Stimulated activated CD4-positive, alpha-beta T cell treated with anti-CD3 and anti-CD28 coated beads, Interleukin-2, amount 100 ng/mL, for 48 hours (primary cell): ENCODE measurements around the gene ARID1B.
"Not testable (repeated sequence)": the region's sequence is repeated elsewhere in the genome, so short reads cannot be mapped to it uniquely, and the experiment has no call there.

Source experiments
- DNase-seq, 2 donors: peaks; one replicate each; pipeline ENCODE4 v3.0.0-alpha.2; 2020

The ARID1B gene

GRCh38 chr6:156912431-156912830, 135.3 kb downstream of the ARID1B start:
- DNase-seq: no peak

DNA sequence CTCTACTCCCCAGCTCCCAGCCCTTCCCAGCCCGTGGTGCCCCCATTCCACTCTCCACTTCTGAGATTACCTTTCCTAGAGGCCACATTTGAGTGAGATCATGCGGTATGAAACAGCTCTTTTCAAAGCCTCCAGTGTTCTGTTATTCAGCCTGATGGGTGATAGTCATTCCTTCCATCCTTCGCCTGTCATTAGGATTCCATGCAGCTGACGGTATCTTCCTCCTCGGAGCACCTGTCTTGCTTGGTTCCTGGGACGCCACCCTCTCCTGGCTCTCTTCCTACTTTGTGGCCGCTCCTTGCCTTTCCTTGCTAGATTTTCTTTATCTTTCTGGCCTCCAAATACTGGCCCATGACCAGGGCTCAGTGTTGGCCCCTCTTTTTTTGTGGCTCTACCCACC, 137.0 kb downstream of the ARID1B start:
- no peak for DNase-seq

DNA sequence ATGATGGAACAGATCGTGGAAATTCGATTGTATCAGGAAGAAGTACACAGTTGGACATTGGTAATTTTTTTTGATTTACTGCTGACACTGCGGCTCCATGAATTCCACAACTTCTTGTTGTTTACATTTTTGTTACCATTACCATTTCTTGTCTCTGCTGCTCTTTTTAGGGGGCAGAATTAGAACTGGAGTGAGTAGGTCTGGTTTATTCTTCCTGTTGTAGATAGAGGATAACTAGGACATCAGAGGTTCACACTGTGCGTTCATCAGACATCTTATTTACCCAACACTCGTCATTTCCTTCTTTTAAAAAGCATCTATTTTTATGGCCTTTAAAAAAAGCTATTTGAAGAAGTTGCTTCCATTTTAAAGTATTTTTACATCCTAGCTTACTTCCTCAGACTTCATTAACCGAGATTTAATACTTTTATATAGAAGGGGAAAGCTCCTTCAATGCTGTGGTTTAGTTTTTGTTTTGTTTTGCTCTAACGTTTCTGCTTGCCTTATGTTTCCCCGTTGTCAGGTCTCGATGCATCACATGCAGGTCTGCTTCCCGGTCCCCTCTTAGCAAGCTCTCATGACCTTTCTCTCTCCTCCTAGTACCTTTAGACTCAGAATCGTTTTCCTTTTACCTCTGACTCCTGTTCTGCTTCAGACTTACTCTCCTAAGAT, 139.1 kb downstream of the ARID1B start:
- no peak for DNase-seq

- DNase-seq: no peak
Observed at GRCh38 chr6:156917213-156917612, 140.0 kb downstream of the ARID1B start.

DNA sequence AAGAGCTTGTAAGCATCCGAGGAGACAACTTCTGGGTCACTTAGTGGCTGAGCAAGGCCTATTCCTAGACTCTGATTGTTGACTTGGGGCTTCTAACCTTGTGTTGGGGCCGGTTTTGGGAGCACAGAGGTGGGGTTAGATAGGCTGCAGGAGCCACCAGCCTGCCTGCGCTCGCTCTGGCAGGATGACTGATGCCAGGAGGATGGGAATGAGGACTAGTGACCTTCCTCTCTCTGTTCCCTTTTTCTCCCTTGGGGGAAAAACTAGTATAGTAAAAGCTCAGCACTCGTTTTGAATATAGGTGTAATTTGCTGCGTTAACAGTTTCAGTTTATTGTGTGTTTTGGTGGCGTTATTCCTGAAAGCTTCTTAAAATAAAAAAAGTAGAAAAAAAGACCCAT, 141.5 kb downstream of the ARID1B start:
- DNase-seq: no peak

DNA sequence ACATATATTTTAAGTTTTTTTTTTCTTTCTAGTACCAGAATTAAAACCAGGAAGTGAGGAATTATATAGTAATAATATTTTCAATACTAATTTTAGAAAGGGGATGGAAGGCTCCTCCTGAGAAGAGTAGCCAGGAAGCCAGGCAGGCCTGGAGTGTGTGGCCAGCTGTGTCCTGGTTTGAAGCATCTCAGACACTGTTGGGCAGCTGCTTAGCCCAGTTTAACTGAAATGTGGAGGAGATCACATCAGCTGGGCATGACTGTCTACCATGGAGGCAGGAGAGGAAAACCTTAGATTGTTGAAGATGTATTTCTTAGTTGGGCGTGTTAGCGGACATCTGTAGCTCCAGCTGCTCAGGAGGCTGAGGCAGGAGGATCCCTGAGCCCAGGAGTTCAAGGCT, 142.2 kb downstream of the ARID1B start:
- DNase-seq: no peak

GRCh38 chr6:156919814-156920369, 142.7 kb downstream of the ARID1B start:
- DNase-seq: no peak

GRCh38 chr6:156924246-156924645, 147.1 kb downstream of the ARID1B start:
- DNase-seq: no peak

DNA sequence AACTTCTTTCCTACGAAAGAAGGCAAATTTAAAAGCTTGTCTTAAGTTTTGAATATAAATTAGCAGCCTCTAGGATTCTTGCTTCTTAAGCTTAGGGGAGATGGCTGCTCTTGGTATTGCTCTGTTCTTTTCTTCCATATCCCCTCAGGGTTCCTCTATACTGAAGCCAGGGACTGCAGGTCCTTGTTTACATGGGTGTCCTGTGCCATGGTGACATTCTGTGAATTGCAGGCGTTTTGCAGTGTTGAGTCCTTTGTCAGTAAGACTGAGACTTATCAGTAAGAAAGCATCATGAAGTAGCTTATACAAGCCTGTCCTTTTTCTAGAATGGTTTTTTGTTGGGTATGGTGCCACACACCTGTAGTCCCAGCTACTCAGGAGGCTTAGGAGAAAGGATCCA, 147.8 kb downstream of the ARID1B start:
- DNase-seq: no peak

DNA sequence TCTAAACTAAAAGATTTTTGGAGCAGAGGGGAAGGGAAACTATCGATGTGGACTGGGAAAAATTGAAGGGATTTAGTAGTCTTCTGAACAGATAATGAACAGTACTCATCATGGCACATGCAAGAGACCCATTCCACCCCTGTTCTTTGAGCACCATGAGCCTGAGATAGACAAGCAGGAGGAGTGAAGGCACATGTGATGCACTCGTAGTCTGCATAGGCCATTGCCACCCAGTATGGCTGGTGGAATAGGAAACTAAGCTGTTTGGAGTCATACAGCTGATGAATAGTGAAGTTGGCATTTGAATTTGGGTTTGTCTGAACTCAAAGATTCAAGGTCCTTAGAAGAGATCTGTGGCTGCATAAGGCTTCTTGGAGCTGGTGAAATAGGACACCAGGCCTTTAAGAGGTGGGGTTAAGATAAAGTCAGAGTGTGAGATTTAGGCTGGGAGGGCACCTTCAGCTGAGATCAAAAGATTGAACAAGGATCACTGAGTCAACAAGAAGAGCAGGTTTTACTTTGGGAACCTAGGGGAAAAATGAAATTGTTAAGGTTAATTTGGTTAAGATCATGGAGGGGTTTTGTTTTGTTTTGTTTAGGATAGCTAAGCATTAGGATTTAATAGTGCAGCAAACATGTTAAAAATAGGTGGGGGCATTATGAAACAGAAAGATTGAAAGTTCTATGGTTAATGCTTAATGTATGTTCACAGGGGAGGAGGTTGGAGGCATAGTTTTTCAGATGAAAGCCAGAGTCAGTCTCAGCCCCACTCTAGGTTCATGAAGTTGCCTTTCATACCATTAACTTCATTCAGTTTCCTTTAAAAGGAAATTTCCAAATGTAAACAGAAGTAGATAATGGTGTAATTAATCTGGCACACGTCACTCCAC, 148.8 kb downstream of the ARID1B start:
- DNase-seq: no peak

DNA sequence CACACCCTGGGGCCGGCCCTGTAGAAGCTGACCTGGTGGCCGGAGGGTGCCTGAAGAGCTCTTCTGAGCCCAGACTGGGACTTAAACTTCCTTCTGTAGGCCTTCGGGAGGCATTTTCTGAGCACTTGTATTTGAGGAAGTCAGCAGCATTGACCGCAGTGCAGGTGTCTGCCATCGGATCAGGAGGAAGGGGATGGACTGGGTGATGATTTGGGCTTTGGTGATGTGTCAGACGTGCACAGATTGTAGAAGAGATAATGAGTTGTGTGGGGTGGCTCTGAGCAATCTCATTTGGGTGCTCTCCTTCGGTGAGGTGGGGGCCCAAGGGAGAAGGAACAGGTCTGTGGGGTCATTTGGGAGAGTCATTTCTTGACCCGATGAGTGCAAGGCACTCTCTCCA, 150.9 kb downstream of the ARID1B start:
- no peak for DNase-seq

GRCh38 chr6:156928972-156929371, 151.8 kb downstream of the ARID1B start:
- no peak for DNase-seq

GRCh38 chr6:156931283-156931682, 154.1 kb downstream of the ARID1B start:
- DNase-seq: no peak

GRCh38 chr6:156933201-156934068, 156.3 kb downstream of the ARID1B start:
- DNase-seq: no peak

GRCh38 chr6:156934069-156934460, 156.9 kb downstream of the ARID1B start:
- no peak for DNase-seq

DNA sequence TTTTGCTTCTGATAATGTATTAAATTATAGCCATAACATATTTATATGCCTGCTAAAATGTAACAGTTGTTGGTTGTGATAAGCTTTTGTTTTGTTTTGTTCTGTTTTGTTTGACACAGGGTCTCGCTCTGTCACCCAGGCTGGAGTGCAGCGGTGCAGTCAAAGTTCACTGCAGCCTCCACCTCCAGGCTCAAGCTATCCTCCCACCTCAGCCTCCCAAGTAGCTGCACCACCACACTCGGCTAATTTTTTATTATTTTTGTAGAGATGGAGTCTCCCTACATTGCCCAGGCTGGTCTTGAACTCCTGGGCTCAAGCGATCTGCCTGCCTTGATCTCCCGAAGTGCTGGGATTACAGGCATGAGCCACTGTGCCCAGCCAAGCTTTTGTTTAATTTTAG, 157.8 kb downstream of the ARID1B start:
- no peak for DNase-seq

- no peak for DNase-seq
Observed at GRCh38 chr6:156938143-156938542, 161.0 kb downstream of the ARID1B start.

GRCh38 chr6:156940221-156940620, 163.0 kb downstream of the ARID1B start:
- DNase-seq: no peak

DNA sequence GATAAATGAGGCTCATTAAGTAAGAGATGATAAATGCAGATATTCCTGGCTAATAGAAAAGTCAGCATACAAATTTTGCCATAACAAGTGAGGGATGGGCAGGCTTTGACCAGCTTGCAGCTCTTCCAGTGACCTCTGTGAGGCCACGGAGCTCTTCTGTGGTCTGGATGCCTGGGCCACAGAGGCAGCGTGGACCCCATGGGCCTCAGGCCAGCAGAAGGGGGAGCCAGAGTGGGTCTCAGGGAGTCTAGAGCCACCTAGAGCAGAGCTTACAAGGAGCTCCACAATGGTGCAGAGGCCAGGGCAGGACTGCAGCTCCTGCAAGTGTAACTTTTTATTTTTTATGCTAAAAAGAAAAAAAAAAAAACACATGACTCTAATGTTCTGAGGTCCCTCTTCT, 165.1 kb downstream of the ARID1B start:
- DNase-seq: no peak

DNA sequence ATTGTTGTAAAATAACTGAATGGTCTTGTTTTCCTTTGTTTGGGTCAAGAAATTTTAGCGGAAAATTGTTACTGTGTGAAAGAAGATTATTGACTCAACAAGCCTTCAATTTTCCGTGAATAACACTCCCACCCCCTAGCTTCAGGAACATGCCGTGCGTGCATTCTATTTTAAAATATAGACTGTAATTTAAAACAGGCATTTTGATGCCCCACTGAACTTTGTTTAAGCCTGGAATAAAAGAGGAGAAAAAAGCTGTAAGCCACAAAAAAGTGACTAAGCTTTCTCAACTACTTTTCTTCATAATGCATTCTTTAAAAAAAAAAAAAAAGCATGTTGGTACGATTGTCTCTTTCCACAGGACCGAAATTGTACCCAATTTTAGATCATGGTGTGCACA, 166.0 kb downstream of the ARID1B start:
- no peak for DNase-seq

DNA sequence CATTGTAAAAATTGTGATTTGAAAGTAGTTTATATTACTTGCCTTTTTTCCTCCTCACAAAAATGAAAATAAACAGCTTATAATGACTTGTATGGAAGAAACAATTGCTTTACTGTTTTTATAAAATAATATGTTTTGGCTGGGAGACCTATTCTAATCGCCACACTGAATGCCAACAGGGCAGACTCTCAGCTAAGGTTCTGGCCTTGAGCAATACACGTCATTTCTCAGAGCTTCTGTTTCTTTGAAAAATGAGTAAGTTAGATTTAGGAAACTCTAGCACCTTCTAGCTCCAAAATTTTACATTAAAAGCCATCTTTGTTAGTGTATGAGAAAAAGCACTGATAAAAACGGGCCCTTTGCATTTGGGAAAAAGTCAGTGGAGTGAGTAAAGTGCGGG, 166.6 kb downstream of the ARID1B start:
- DNase-seq: no peak

GRCh38 chr6:156944412-156944811, 167.2 kb downstream of the ARID1B start:
- no peak for DNase-seq

DNA sequence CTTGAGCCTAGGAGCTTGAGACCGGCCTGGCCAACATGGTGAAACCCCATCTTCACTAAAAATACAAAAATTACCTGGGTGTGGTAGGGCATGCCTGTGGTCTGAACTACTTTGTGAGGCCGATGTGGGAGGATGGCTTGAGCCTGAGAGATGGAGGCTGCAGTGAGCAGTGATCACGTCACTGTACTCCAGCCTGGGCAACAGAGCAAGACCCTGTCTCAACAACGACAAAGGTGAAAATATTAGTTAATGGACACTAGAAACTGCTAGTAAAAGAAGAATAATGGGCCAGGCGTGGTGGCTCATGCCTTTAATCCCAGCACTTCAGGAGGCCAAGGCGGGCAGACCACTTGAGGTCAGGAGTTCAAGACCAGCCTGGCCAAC, 168.6 kb downstream of the ARID1B start:
- not testable (repeated sequence) for DNase-seq
